Activated T-helper 1 cell treated with anti-CD3 and anti-CD28 coated beads, Interleukin-12 subunit alpha, Interleukin-12 subunit beta, Interleukin-2, Interleukin-4 antibody, amounts not matched to agents 30 ng/mL and 10 ng/mL and 1 ng/mL, durations not matched to agents 14 hours and 24 hours and 36 hours (primary cell): ENCODE data around the gene EMILIN2. TPM values are rescaled to one million over a fixed set of nuclear protein-coding genes. Genes with fewer than 3 reads are reported as not detected.

ENCODE experiments used
- total RNA-seq: library from RNA; stranded (reverse); gene quantifications from 2 replicates; pipeline ENCODE4 v1.2.3, GENCODE V29; 2022

The EMILIN2 gene
- total RNA-seq, 1 donor from 2014 or later, result 28.0 TPM

Other genes starting within 250 kb of the EMILIN2 start
- gene SMCHD1, start 191.3 kb upstream of the EMILIN2 start, total RNA-seq, result 98.6 and 112 TPM in 2 replicates
- 86.6 and 91.8 TPM in 2 replicates for gene LPIN2, start 166.1 kb downstream of the EMILIN2 start, total RNA-seq